ENCODE results near the gene POLL.

The POLL gene

DNA sequence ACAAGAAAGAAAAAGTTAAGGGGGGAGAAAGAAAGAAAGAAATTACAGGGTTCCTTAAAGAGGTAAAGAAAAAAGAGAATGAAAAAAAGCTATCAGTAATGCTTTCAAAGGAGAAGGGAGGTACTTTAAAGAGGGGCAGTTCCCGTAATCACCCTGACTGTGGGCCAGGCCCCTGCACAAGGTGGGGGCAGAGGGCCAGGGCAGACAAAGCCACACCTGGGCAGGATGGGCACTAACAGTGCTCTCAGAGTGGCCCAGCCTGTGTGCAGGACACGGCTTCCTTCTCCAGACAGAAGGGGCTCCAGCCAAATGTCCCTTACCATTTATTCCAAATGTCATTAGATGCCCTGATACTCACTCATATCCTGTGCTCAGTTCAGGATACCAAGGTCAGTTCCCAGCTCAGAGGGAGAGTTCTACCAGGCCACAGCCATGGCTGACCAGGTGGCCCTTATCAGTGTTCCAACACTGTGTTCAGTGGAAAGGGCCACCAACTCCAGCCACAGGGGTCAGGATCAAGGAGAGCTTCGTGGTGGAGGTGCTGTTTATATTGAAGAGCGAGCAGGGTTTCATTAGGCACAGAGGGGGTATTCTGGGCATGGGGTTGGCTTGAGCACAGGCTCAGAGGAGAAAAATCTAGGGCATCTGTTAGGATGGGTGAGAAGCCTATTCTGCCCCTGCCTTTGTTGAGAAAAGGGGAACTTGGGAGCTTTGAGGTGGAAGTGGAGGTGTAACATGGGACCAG lies 29.9 kb upstream of the POLL start:
- Histone ChIP-seq H3K79me2 (no peaks in the 10 kb centered on the region), H3K36me3 (ENCODE audit: control insufficient read depth, insufficient read depth, low read length) (no peaks in the 10 kb centered on the region), H3K27me3 (ENCODE audit: control insufficient read depth, insufficient read depth, low read length) (no peaks in the 10 kb centered on the region), H3K4me1 (peaks cover 3% of the 10 kb centered on the region), H3K4me3 (ENCODE audit: low read depth, low read length) (no peak overlapping the region), H3K27ac (no peak overlapping the region), H3K9me3 (ENCODE audit: control insufficient read depth, low read length) (no peaks in the 10 kb centered on the region), H3K9ac (no peak overlapping the region), H3K4me2 (ENCODE audit: low read length) (no peak overlapping the region), H2AFZ (no peak overlapping the region)
- TF ChIP-seq, protein P1, sequence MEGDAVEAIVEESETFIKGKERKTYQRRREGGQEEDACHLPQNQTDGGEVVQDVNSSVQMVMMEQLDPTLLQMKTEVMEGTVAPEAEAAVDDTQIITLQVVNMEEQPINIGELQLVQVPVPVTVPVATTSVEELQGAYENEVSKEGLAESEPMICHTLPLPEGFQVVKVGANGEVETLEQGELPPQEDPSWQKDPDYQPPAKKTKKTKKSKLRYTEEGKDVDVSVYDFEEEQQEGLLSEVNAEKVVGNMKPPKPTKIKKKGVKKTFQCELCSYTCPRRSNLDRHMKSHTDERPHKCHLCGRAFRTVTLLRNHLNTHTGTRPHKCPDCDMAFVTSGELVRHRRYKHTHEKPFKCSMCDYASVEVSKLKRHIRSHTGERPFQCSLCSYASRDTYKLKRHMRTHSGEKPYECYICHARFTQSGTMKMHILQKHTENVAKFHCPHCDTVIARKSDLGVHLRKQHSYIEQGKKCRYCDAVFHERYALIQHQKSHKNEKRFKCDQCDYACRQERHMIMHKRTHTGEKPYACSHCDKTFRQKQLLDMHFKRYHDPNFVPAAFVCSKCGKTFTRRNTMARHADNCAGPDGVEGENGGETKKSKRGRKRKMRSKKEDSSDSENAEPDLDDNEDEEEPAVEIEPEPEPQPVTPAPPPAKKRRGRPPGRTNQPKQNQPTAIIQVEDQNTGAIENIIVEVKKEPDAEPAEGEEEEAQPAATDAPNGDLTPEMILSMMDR (IDR thresholded peaks at IDR 0.05), result no peak

DNA sequence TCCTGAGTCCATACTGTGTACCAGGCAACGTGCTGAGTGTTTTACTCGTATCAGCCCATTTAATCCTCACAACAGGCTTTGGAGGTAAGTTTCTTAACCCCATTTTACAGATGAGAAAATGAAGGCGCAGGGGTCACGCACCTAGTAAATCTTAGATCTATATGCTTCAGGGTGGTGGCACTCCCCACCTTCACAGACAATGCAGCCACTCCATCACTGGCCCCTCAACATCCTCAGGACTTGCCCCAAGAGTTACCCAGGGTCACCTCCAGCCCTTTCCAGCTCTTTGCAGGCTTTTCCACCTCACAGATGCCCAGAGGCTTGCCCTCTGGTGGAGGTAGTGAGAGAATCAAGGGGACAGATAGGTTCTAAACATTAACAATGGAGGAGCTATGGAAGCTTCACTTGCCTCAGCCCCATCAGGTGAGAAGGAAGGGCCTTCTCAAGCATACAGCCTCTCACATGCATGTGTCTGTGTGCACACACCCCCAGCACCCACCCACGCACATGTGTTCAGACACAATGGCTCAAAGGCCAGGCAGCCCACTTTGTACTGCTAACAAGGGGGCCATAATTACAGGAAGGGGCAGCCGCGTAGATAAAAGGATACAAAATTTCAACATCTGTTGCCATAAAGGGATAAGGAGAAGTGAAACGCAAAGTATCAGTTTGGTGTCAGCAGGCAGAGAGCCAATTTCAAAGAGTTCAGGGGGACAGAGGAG lies 29.2 kb upstream of the POLL start:
- Histone ChIP-seq H3K27ac (no peak overlapping the region), H3K4me3 (ENCODE audit: low read depth, low read length) (no peak overlapping the region), H2AFZ (no peak overlapping the region), H3K9ac (no peak overlapping the region), H3K79me2 (no peaks in the 10 kb centered on the region), H3K4me2 (ENCODE audit: low read length) (no peak overlapping the region), H3K9me3 (ENCODE audit: control insufficient read depth, low read length) (no peaks in the 10 kb centered on the region), H3K4me1 (peaks cover 8% of the 10 kb centered on the region), H3K27me3 (ENCODE audit: control insufficient read depth, insufficient read depth, low read length) (no peaks in the 10 kb centered on the region), H3K36me3 (ENCODE audit: control insufficient read depth, insufficient read depth, low read length) (no peaks in the 10 kb centered on the region)
- TF ChIP-seq, protein P1 (IDR thresholded peaks at IDR 0.05), result no peak

DNA sequence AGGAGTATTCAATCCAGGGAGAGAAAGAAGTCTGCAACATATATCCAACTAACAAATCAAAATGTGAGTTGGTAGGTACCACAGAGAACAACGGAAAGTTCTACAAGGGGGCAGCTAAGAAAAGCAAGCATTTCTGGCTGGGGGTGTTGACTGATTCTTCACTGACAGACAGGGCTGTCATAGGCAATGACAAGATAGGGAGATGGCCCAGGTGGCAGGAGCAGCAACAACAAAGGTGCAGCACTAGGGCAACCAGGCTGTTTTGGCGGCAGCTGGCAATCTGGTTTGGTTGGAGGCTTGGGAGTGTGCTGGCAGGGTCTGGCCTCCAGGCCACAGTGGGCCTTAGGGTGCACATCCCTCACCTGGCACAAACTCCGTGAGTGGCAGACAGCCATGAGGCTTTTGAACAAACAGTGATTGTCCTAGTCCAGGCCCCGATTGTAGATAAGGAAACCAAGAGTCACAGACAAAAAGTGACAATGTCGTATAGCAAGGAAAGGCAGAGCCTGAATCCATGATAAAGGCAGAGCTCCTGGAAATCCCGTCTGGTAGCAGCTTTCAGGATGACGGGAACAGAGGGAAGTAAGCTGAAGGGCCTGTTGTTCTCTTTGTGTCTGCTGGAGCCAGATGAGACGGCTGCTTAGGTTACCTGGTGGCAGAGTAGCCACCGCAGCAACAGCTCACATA lies 28.5 kb upstream of the POLL start:
- Histone ChIP-seq H3K4me1 (peaks cover 8% of the 10 kb centered on the region), H3K9me3 (ENCODE audit: control insufficient read depth, low read length) (no peaks in the 10 kb centered on the region), H3K4me3 (ENCODE audit: low read depth, low read length) (no peak overlapping the region), H3K27me3 (ENCODE audit: control insufficient read depth, insufficient read depth, low read length) (no peaks in the 10 kb centered on the region), H3K79me2 (no peaks in the 10 kb centered on the region), H3K27ac (no peak overlapping the region), H3K36me3 (ENCODE audit: control insufficient read depth, insufficient read depth, low read length) (no peaks in the 10 kb centered on the region), H2AFZ (no peak overlapping the region), H3K9ac (no peak overlapping the region), H3K4me2 (ENCODE audit: low read length) (no peak overlapping the region)
- TF ChIP-seq, protein P1 (IDR thresholded peaks at IDR 0.05), result no peak

DNA sequence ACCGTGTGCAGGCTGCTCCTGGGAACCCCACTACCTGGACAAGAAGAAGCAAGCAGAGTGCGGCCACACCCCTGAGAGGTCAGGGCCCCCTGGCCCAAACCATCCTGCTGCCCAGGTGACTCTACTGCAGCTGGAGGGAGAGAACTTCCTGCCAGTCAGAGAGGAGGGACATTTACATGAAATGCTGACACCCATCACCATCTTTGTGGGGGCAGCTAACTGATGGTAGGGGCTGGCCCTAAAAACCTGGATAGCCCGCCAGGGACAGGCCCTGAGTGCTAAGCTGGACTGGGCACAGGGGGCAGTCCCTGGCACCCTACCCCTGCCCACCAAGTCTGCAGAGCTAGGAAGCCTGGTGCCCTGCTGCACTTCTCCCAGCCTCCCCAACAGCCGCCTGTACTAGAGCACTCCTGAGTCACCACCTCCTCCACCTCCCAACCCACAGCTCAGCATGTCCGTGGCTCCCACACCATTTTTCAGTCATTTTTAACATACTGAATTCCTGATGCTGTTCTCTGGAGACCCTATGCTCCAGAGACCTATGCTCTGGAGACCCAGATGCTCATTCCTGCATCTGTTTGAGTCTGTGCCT lies 27.6 kb upstream of the POLL start:
- Histone ChIP-seq H2AFZ (no peak overlapping the region), H3K27me3 (ENCODE audit: control insufficient read depth, insufficient read depth, low read length) (no peaks in the 10 kb centered on the region), H3K27ac (no peak overlapping the region), H3K9me3 (ENCODE audit: control insufficient read depth, low read length) (no peaks in the 10 kb centered on the region), H3K4me1 (peaks cover 8% of the 10 kb centered on the region), H3K36me3 (ENCODE audit: control insufficient read depth, insufficient read depth, low read length) (no peaks in the 10 kb centered on the region), H3K9ac (no peak overlapping the region), H3K4me2 (ENCODE audit: low read length) (no peak overlapping the region), H3K79me2 (peaks cover 2% of the 10 kb centered on the region), H3K4me3 (ENCODE audit: low read depth, low read length) (no peak overlapping the region)
- TF ChIP-seq, protein P1 (IDR thresholded peaks at IDR 0.05), result no peak
